Adrenal gland (tissue), 12 donors: ENCODE measurements around the gene OR8G1. TPM values are rescaled to one million over a fixed set of nuclear protein-coding genes. Genes with fewer than 3 reads are reported as not detected.

Experiments
- DNase-seq, 7 donors: peaks; one replicate each; pipeline ENCODE4 v3.0.0-alpha.2; 2019 to 2020
- H3K27ac ChIP-seq, 5 donors: fragments of 200-600 bp; sonication (generic) in 4 of 5; 1 replicate in 3 of 5; 2 replicates in 2 of 5; pipeline versions ENCODE4 v1.5.1 to v1.8.0; 2016 to 2020; ENCODE audit warnings: mild to moderate bottlenecking in 1 of 5
- H3K27me3 ChIP-seq: fragments of 200-600 bp; 2 replicates; pipeline ENCODE4 v1.8.0; 2021
- H3K36me3 ChIP-seq, 2 donors: fragments of 200-600 bp; replicated peaks in 1 of 2; 1 replicate in 1 of 2; 2 replicates in 1 of 2; pipeline versions ENCODE4 v1.5.1 to v1.8.0; 2018 to 2022
- H3K4me1 ChIP-seq, 2 donors: fragments of 200-600 bp; replicated peaks in 1 of 2; 1 replicate in 1 of 2; 2 replicates in 1 of 2; pipeline versions ENCODE4 v1.5.1 to v1.8.0; 2018 to 2021
- H3K4me3 ChIP-seq, 4 donors: fragments of 200-600 bp; sonication (generic) in 3 of 4; one replicate each; pipeline ENCODE4 v1.5.1; 2016 to 2018
- H3K9me3 ChIP-seq, 3 donors: fragments of 200-600 bp; sonication (generic) in 1 of 3; replicated peaks in 1 of 3; 1 replicate in 2 of 3; 2 replicates in 1 of 3; pipeline versions ENCODE4 v1.5.1 to v1.8.0; 2016 to 2021
- POLR2A ChIP-seq, 2 donors: fragments of 450-650 bp; IDR thresholded peaks; one replicate each; pipeline ENCODE4 v1.6.1; 2017; ENCODE audit warnings: antibody characterized with exemption in 2 of 2, mild to moderate bottlenecking in 2 of 2, moderate library complexity in 1 of 2
- WGBS, 4 donors: extraction: QIAGEN DNeasy Blood & Tissue Kit in 2 of 4; methylation state at CpG; one replicate each; pipeline versions ENCODE4 v1.1.5 to v1.1.7; 2013 to 2017; 5-methylcytosine and 5-hydroxymethylcytosine counted together
- intact Hi-C, 2 donors: fragments of 100-400 bp; cut with DNase I; formaldehyde crosslinking; loops; one replicate each; pipeline versions ENCODE4 v1.14.1 to v1.15.0; 2022 to 2023
- polyA plus RNA-seq, 3 donors: library from polyadenylated mRNA; stranded (reverse); fragments of 200-250 nt in 2 of 3; fragments of 350-450 nt in 1 of 3; fragmentation: Illumina TruSeq in 1 of 3; extraction: RNeasy Lipid Tissue Mini Kit (QIAGEN cat#74804) in 1 of 3; gene quantifications; one replicate each; pipeline ENCODE4 v1.2.3, GENCODE V29; 2013 to 2014
- total RNA-seq, 9 donors: library from RNA; depleted of rRNA in 4 of 9; stranded (reverse); fragments of >200 nt in 4 of 9; fragments of 120-200 nt in 1 of 9; fragmentation: NEBNext Ultra II Directional in 1 of 9; extraction: Animal tissue kit (Norgen Biotek cat#: 25700) in 1 of 9; gene quantifications; one replicate each; pipeline versions ENCODE4 v1.1.0 to v1.2.4, GENCODE V29; 2013 to 2023
- TF ChIP-seq, protein P1 (sequence below), 6 experiments: fragments of 450-650 bp in 4 of 6; fragments of 200-600 bp in 2 of 6; sonication (generic) in 1 of 6; IDR thresholded peaks; 1 replicate in 5 of 6; 2 replicates in 1 of 6; pipeline versions ENCODE4 v1.5.1 to v1.8.0; 2016 to 2021; ENCODE audit warnings: antibody characterized with exemption in 6 of 6, mild to moderate bottlenecking in 2 of 6, moderate library complexity in 1 of 6
- donor health status: healthy with polysubstance abuse.
- donor health status: Bipolar disorder and iron deficiency.
- donor health status: DM: yes; HTN: yes; CAD: no.
- donor health status: DM: no; HTN: no; CAD: no.
- donor health status: DM: no; HTN: no; CAD: no.
- donor health status: DM: yes; HTN: yes; CAD: no.

The OR8G1 gene
- total and polyA plus RNA-seq, 12 donors = not detected

DNA sequence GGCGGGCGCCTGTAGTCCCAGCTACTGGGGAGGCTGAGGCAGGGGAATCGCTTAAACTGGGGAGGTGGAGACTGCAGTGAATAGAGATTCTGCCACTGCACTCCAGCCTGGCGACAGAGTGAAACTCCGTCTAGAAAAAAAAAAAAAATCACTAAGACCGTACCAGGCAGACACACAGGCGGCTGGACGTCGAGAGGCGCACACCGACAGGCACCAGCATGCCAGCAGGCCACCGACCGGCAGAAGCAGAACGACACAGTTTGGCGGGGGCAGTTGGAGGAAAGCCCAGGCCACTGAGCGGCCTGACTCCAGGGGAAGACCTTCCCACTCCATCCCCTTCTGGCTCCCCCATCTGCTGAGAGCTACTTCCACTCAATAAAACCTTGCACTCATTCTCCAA, 40.2 kb upstream of the OR8G1 start:
- WGBS, 4 donors = 86 to 94% (median 93%) methylated on average over 16 of the region's 16 CpGs
- Histone ChIP-seq H3K4me3 (no peak overlapping the region), H3K4me1 (no peaks in the 10 kb centered on the region), H3K27me3 (no peaks in the 10 kb centered on the region), H3K27ac (no peak overlapping the region), H3K9me3 (no peaks in the 10 kb centered on the region), H3K36me3 (no peaks in the 10 kb centered on the region)
- intact Hi-C loops = no loop called here
- TF ChIP-seq, protein P1, sequence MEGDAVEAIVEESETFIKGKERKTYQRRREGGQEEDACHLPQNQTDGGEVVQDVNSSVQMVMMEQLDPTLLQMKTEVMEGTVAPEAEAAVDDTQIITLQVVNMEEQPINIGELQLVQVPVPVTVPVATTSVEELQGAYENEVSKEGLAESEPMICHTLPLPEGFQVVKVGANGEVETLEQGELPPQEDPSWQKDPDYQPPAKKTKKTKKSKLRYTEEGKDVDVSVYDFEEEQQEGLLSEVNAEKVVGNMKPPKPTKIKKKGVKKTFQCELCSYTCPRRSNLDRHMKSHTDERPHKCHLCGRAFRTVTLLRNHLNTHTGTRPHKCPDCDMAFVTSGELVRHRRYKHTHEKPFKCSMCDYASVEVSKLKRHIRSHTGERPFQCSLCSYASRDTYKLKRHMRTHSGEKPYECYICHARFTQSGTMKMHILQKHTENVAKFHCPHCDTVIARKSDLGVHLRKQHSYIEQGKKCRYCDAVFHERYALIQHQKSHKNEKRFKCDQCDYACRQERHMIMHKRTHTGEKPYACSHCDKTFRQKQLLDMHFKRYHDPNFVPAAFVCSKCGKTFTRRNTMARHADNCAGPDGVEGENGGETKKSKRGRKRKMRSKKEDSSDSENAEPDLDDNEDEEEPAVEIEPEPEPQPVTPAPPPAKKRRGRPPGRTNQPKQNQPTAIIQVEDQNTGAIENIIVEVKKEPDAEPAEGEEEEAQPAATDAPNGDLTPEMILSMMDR (IDR thresholded peaks at IDR 0.05) = no peak
- no peak for TF ChIP-seq POLR2A (IDR thresholded peaks at IDR 0.05)
- no peak for DNase-seq

DNA sequence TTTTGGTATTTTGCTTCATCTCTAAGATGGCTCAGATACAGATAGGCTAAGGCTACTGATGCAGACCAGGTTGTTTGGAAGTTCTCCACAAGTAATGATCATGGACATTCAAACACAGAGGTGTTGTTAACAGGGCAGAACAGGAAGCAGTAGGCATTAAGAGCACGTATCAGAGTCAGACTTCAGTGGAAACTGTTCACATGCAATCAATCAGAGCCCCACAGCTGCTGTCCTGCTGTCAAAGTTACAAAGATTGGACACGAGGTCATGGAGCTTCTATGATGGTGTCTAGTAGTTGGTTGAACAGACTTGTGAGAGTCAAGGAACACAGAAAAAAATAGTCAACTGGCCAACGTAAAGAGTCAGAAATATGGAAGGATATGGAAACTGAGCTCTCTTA, 37.9 kb upstream of the OR8G1 start:
- intact Hi-C loops = no loop called here
- no peak for DNase-seq
- H3K4me3 ChIP-seq = no peak overlapping the region

DNA sequence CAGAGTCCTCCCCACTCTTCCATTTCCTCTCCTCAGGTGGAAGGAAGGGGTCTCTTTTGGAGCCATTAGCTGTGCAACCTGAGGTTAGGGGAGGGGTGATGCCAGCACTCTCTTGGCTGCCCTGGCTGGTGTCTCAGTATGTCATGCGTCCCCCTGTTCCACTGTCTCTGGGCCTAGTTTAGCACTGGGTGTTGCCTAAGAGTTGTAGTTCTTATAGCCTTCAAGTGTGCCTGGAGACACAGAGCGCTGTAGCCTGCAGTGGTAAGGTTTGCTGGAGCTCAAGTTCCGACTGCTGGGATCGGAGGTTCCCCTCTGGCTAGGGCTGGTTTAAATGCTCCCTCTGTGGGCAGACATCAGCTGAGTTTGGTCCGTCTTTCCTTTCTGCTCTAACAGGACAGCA, 36.9 kb upstream of the OR8G1 start:
- intact Hi-C loops = no loop called here
- Histone ChIP-seq H3K4me1 (no peaks in the 10 kb centered on the region), H3K27ac (no peak overlapping the region), H3K27me3 (no peaks in the 10 kb centered on the region), H3K9me3 (no peaks in the 10 kb centered on the region), H3K4me3 (no peak overlapping the region), H3K36me3 (no peaks in the 10 kb centered on the region)
- TF ChIP-seq POLR2A (IDR thresholded peaks at IDR 0.05) = no peak
- TF ChIP-seq, protein P1 (IDR thresholded peaks at IDR 0.05) = no peak
- 86 to 92% (median 89%) methylated on average over 5 of the region's 5 CpGs; no CpG with 5 or more reads in 1 of the 4 donors for WGBS, 4 donors
- DNase-seq = no peak

More for the DNA sequence above, 37.9 kb upstream of the OR8G1 start:
- TF ChIP-seq POLR2A (IDR thresholded peaks at IDR 0.05) = no peak
- TF ChIP-seq, protein P1 (IDR thresholded peaks at IDR 0.05) = no peak
- 45 to 56% (median 51%) methylated on average over 3 of the region's 3 CpGs for WGBS, 4 donors
- Histone ChIP-seq H3K27ac (no peak overlapping the region), H3K27me3 (no peaks in the 10 kb centered on the region), H3K9me3 (no peaks in the 10 kb centered on the region), H3K4me1 (no peaks in the 10 kb centered on the region), H3K36me3 (no peaks in the 10 kb centered on the region)

DNA sequence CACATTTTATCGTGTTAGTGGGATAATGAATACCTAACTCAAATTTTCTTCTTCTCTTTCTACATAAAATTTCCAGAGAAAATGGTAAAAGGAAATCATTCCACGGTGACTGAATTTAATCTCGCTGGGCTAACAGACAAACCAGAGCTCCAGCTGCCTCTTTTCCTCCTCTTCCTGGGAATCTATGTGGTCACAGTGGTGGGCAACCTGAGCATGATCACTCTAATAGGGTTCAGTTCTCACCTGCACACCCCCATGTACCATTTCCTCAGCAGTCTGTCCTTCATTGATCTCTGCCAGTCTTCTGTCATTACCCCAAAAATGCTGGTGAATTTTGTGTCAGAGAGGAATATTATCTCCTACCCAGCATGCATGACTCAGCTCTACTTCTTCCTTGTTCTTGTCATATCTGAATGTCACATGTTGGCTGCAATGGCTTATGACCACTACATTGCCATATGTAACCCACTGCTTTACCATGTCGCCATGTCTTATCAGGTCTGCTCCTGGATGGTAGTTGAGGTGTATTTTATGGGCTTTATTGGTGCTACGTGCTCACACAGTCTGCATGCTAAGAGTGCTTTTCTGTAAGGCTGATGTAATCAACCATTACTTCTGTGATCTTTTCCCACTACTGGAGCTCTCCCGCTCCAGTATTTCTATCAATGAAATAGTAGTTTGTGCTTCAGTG, 33.6 kb upstream of the OR8G1 start:
- no peak for DNase-seq
- no peaks in the 10 kb centered on the region for H3K4me1 ChIP-seq
- no peak overlapping the region for H3K27ac ChIP-seq
- WGBS, 4 donors = 66 to 81% (median 75%) methylated on average over 6 of the region's 6 CpGs
- no peaks in the 10 kb centered on the region for H3K27me3 ChIP-seq
- no peak overlapping the region for H3K4me3 ChIP-seq
- TF ChIP-seq POLR2A (IDR thresholded peaks at IDR 0.05) = no peak
- TF ChIP-seq, protein P1 (IDR thresholded peaks at IDR 0.05) = no peak
- H3K9me3 ChIP-seq = no peaks in the 10 kb centered on the region
- intact Hi-C loops = no loop called here
- H3K36me3 ChIP-seq = no peaks in the 10 kb centered on the region
